Activated CD8-positive, alpha-beta memory T cell treated with anti-CD3 and anti-CD28 coated beads, Interleukin-2, amount 10 ng/mL, durations not matched to agents 7 days and 5 days (primary cell): ENCODE measurements around the gene CPNE7. TPM values are rescaled to one million over a fixed set of nuclear protein-coding genes. Genes with fewer than 3 reads are reported as not detected.

Experiments
- ATAC-seq: fragments of 150-1000 bp; cut with Tn5 transposase; one replicate; pipeline ENCODE4 v1.10.0; 2021; ENCODE audit warnings: moderate library complexity
- CTCF ChIA-PET: fragments of 350-600 bp; sonication (Branson Sonifier 250); formaldehyde crosslinking; loops from one replicate; lab custom pipeline; 2021; ENCODE audit warnings: antibody characterized with exemption; lab: Charles Lee
- DNase-seq: peaks from one replicate; pipeline ENCODE4 v3.0.0-alpha.2; 2020
- H3K27ac Mint-ChIP-seq: one replicate; pipeline ENCODE4 v1.8.0; 2021; ENCODE audit warnings: mild to moderate bottlenecking, mixed read lengths
- H3K27me3 Mint-ChIP-seq: one replicate; pipeline ENCODE4 v1.8.0; 2021; ENCODE audit warnings: mixed read lengths
- H3K36me3 Mint-ChIP-seq: one replicate; pipeline ENCODE4 v1.8.0; 2021; ENCODE audit warnings: mild to moderate bottlenecking, mixed read lengths
- H3K4me1 Mint-ChIP-seq: one replicate; pipeline ENCODE4 v1.8.0; 2021; ENCODE audit warnings: mixed read lengths
- H3K4me3 Mint-ChIP-seq: one replicate; pipeline ENCODE4 v1.8.0; 2021; ENCODE audit warnings: mild to moderate bottlenecking, moderate library complexity, mixed read lengths
- H3K9me3 Mint-ChIP-seq: one replicate; pipeline ENCODE4 v1.8.0; 2022; ENCODE audit warnings: low read depth, mixed read lengths
- total RNA-seq, 2 experiments: library from RNA; stranded (reverse); gene quantifications; one replicate each; pipeline ENCODE4 v1.2.3, GENCODE V29; 2021

CPNE7 gene
- total RNA-seq = 1 to 10 TPM in 1 of 2 experiments, under 1 TPM in 1; 0.38 to 3.1 TPM

GRCh38 chr16:89575247-89576152 lies at the start of gene CPNE7:
Gene CPNE7 (plus strand): TSS chr16:89575758. CDS start chr16:89575898, 140 bp downstream.
- Mint-ChIP-seq H3K9me3 (no peaks in the 10 kb centered on the region), H3K27me3 (peaks cover 31% of the 10 kb centered on the region), H3K4me3 (no peak within 1 kb of the TSS), H3K4me1 (no peaks in the 10 kb centered on the region), H3K36me3 (no peaks in the 10 kb centered on the region), H3K27ac (no peak within 1 kb of the TSS)
- ATAC-seq (no peak), DNase-seq (no peak)
- CTCF ChIA-PET = interaction anchor here (0.6 kb wide), 1 partner anchor 17 kb away, joined by 3 read pairs; no protein-coding TSS in a partner anchor

- Mint-ChIP-seq H3K4me3 (no peak overlapping the region), H3K27ac (no peak overlapping the region), H3K9me3 (no peaks in the 10 kb centered on the region), H3K27me3 (no peaks in the 10 kb centered on the region), H3K4me1 (peaks cover 6% of the 10 kb centered on the region), H3K36me3 (peaks cover 47% of the 10 kb centered on the region)
- DNase-seq = no peak
- CTCF ChIA-PET = no interaction called here
- no peak for ATAC-seq
These were observed 46.5 kb upstream of the CPNE7 start for GRCh38 chr16:89529097-89529496.

- Mint-ChIP-seq H3K4me3 (no peak overlapping the region), H3K27ac (no peak overlapping the region), H3K9me3 (no peaks in the 10 kb centered on the region), H3K36me3 (peaks cover 55% of the 10 kb centered on the region), H3K27me3 (no peaks in the 10 kb centered on the region), H3K4me1 (peaks cover 20% of the 10 kb centered on the region)
- ATAC-seq (no peak), DNase-seq (no peak)
- CTCF ChIA-PET = no interaction called here
These were observed 44.9 kb upstream of the CPNE7 start for GRCh38 chr16:89530401-89531381.

- DNase-seq (no peak), ATAC-seq (no peak)
- Mint-ChIP-seq H3K27ac (no peak overlapping the region), H3K27me3 (no peaks in the 10 kb centered on the region), H3K4me3 (no peak overlapping the region), H3K36me3 (peaks cover 50% of the 10 kb centered on the region), H3K4me1 (peaks cover 20% of the 10 kb centered on the region), H3K9me3 (no peaks in the 10 kb centered on the region)
- CTCF ChIA-PET = no interaction called here
These were observed 43.6 kb upstream of the CPNE7 start for GRCh38 chr16:89531821-89532526.

GRCh38 chr16:89534252-89534756 lies 41.3 kb upstream of the CPNE7 start:
- H3K27ac Mint-ChIP-seq = peak overlapping the region; percentile 73
- peaks cover 20% of the 10 kb centered on the region for H3K4me1 Mint-ChIP-seq
- H3K9me3 Mint-ChIP-seq = no peaks in the 10 kb centered on the region
- H3K4me3 Mint-ChIP-seq = no peak overlapping the region
- peaks cover 41% of the 10 kb centered on the region for H3K36me3 Mint-ChIP-seq
- ATAC-seq (peak; percentile 73), DNase-seq (peak; percentile 47)
- CTCF ChIA-PET = interaction anchor here (1.0 kb wide), 1 partner anchor 24 kb away, joined by 3 read pairs; no protein-coding TSS in a partner anchor
- no peaks in the 10 kb centered on the region for H3K27me3 Mint-ChIP-seq

GRCh38 chr16:89536371-89536770 lies 39.2 kb upstream of the CPNE7 start:
- no peaks in the 10 kb centered on the region for H3K9me3 Mint-ChIP-seq
- ATAC-seq (no peak), DNase-seq (no peak)
- H3K4me3 Mint-ChIP-seq = no peak overlapping the region
- peaks cover 26% of the 10 kb centered on the region for H3K4me1 Mint-ChIP-seq
- H3K27me3 Mint-ChIP-seq = no peaks in the 10 kb centered on the region
- H3K36me3 Mint-ChIP-seq = peaks cover 32% of the 10 kb centered on the region
- CTCF ChIA-PET = no interaction called here
- H3K27ac Mint-ChIP-seq = no peak overlapping the region

- Mint-ChIP-seq H3K36me3 (peaks cover 30% of the 10 kb centered on the region), H3K4me1 (peaks cover 27% of the 10 kb centered on the region), H3K9me3 (no peaks in the 10 kb centered on the region), H3K27me3 (no peaks in the 10 kb centered on the region), H3K27ac (no peak overlapping the region), H3K4me3 (no peak overlapping the region)
- ATAC-seq (no peak), DNase-seq (no peak)
- CTCF ChIA-PET = no interaction called here
These were observed 38.5 kb upstream of the CPNE7 start for GRCh38 chr16:89536886-89537548.

- Mint-ChIP-seq H3K4me1 (peaks cover 27% of the 10 kb centered on the region), H3K36me3 (peaks cover 28% of the 10 kb centered on the region), H3K4me3 (no peak overlapping the region), H3K9me3 (no peaks in the 10 kb centered on the region), H3K27ac (no peak overlapping the region), H3K27me3 (no peaks in the 10 kb centered on the region)
- ATAC-seq (no peak), DNase-seq (no peak)
- CTCF ChIA-PET = no interaction called here
These were observed 38.0 kb upstream of the CPNE7 start for GRCh38 chr16:89537549-89537925.

GRCh38 chr16:89538286-89538685 lies 37.3 kb upstream of the CPNE7 start:
- H3K36me3 Mint-ChIP-seq = peaks cover 26% of the 10 kb centered on the region
- H3K27ac Mint-ChIP-seq = no peak overlapping the region
- H3K4me1 Mint-ChIP-seq = peaks cover 27% of the 10 kb centered on the region
- no peak for ATAC-seq
- DNase-seq = no peak
- no peaks in the 10 kb centered on the region for H3K9me3 Mint-ChIP-seq
- no peak overlapping the region for H3K4me3 Mint-ChIP-seq
- H3K27me3 Mint-ChIP-seq = no peaks in the 10 kb centered on the region
- CTCF ChIA-PET = no interaction called here

- H3K27me3 Mint-ChIP-seq = no peaks in the 10 kb centered on the region
- no peak overlapping the region for H3K4me3 Mint-ChIP-seq
- DNase-seq = no peak
- no peak for ATAC-seq
- no peak overlapping the region for H3K27ac Mint-ChIP-seq
- peaks cover 8% of the 10 kb centered on the region for H3K36me3 Mint-ChIP-seq
- H3K9me3 Mint-ChIP-seq = no peaks in the 10 kb centered on the region
- peaks cover 7% of the 10 kb centered on the region for H3K4me1 Mint-ChIP-seq
- CTCF ChIA-PET = no interaction called here
These were observed 35.0 kb upstream of the CPNE7 start for GRCh38 chr16:89540557-89540956.

GRCh38 chr16:89541792-89542191 lies 33.8 kb upstream of the CPNE7 start:
- CTCF ChIA-PET = interaction anchor here (1.7 kb wide), 1 partner anchor 15 kb away, joined by 7 read pairs; no protein-coding TSS in a partner anchor
- Mint-ChIP-seq H3K36me3 (peaks cover 6% of the 10 kb centered on the region), H3K4me1 (peaks cover 7% of the 10 kb centered on the region)

GRCh38 chr16:89544113-89544512 lies 31.4 kb upstream of the CPNE7 start:
- no peak for DNase-seq
- peaks cover 6% of the 10 kb centered on the region for H3K36me3 Mint-ChIP-seq
- ATAC-seq = no peak
- no peaks in the 10 kb centered on the region for H3K27me3 Mint-ChIP-seq
- no peak overlapping the region for H3K27ac Mint-ChIP-seq
- H3K4me3 Mint-ChIP-seq = no peak overlapping the region
- CTCF ChIA-PET = no interaction called here
- no peaks in the 10 kb centered on the region for H3K9me3 Mint-ChIP-seq
- H3K4me1 Mint-ChIP-seq = peaks cover 11% of the 10 kb centered on the region

More at GRCh38 chr16:89541792-89542191, 33.8 kb upstream of the CPNE7 start:
- H3K27me3 Mint-ChIP-seq = no peaks in the 10 kb centered on the region
- H3K27ac Mint-ChIP-seq = no peak overlapping the region
- H3K9me3 Mint-ChIP-seq = no peaks in the 10 kb centered on the region
- H3K4me3 Mint-ChIP-seq = no peak overlapping the region
- DNase-seq (no peak), ATAC-seq (no peak)
